GM21528 (cell line): ENCODE results near the gene IPCEF1.

ENCODE experiments used
- ATAC-seq: cut with Tn5 transposase; IDR thresholded peaks from one replicate; pipeline ENCODE4 v1.9.1; 2021; ENCODE audit warnings: mild to moderate bottlenecking, moderate library complexity; ENCODE audit not compliant: unreplicated experiment, low FRiP score

IPCEF1 gene

GRCh38 chr6:154356690-154357089, at the start of gene IPCEF1:
TSS of gene IPCEF1 (minus strand) at chr6:154356803. CDS start at chr6:154265947, 90,856 bp downstream.
- no peak for ATAC-seq

GRCh38 chr6:154406301-154406700, 49.7 kb upstream of the IPCEF1 start:
- no peak for ATAC-seq

GRCh38 chr6:154404791-154405400, 48.3 kb upstream of the IPCEF1 start:
- no peak for ATAC-seq

- ATAC-seq: no peak
Measured at GRCh38 chr6:154403788-154404187, 47.2 kb upstream of the IPCEF1 start.

- ATAC-seq: no peak
Measured at GRCh38 chr6:154402081-154402780, 45.6 kb upstream of the IPCEF1 start.

- no peak for ATAC-seq
Measured at GRCh38 chr6:154399097-154399496, 42.5 kb upstream of the IPCEF1 start.

GRCh38 chr6:154397491-154398195, 41.0 kb upstream of the IPCEF1 start:
- no peak for ATAC-seq

- ATAC-seq: no peak
Measured at GRCh38 chr6:154395878-154396277, 39.3 kb upstream of the IPCEF1 start.

- no peak for ATAC-seq
Measured at GRCh38 chr6:154395316-154395715, 38.7 kb upstream of the IPCEF1 start.

GRCh38 chr6:154394571-154394970, 38.0 kb upstream of the IPCEF1 start:
- ATAC-seq: no peak

- no peak for ATAC-seq
Measured at GRCh38 chr6:154390034-154390433, 33.4 kb upstream of the IPCEF1 start.

- ATAC-seq: no peak
Measured at GRCh38 chr6:154388803-154389202, 32.2 kb upstream of the IPCEF1 start.

GRCh38 chr6:154386848-154387717, 30.5 kb upstream of the IPCEF1 start:
- ATAC-seq: no peak

- no peak for ATAC-seq
Measured at GRCh38 chr6:154384191-154384590, 27.6 kb upstream of the IPCEF1 start.

GRCh38 chr6:154383273-154383672, 26.7 kb upstream of the IPCEF1 start:
- no peak for ATAC-seq

GRCh38 chr6:154382740-154383139, 26.1 kb upstream of the IPCEF1 start:
- no peak for ATAC-seq

GRCh38 chr6:154381548-154381947, 24.9 kb upstream of the IPCEF1 start:
- no peak for ATAC-seq

GRCh38 chr6:154380741-154381140, 24.1 kb upstream of the IPCEF1 start:
- no peak for ATAC-seq

- ATAC-seq: no peak
Measured at GRCh38 chr6:154379585-154379984, 23.0 kb upstream of the IPCEF1 start.

- no peak for ATAC-seq
Measured at GRCh38 chr6:154378518-154378917, 21.9 kb upstream of the IPCEF1 start.

- no peak for ATAC-seq
Measured at GRCh38 chr6:154377726-154378125, 21.1 kb upstream of the IPCEF1 start.
